ENCODE results near the gene ACVR2B.
A peak's percentile ranks its signal among the peaks of the same experiment; 100 is the strongest.

Gene ACVR2B

GRCh38 chr3:38458796-38459498 lies 5.3 kb downstream of the ACVR2B start:
- DNase-seq: peak; percentile 5 to 45

- DNase-seq: no peak
Measured at GRCh38 chr3:38459499-38460048, 5.9 kb downstream of the ACVR2B start.

- no peak for DNase-seq
Measured at GRCh38 chr3:38460377-38461270, 6.9 kb downstream of the ACVR2B start.

GRCh38 chr3:38465588-38466154 lies 12.0 kb downstream of the ACVR2B start:
- no peak for DNase-seq

GRCh38 chr3:38468765-38469164 lies 15.1 kb downstream of the ACVR2B start:
- no peak for DNase-seq

- no peak for DNase-seq
Measured at GRCh38 chr3:38469852-38470251, 16.2 kb downstream of the ACVR2B start.

GRCh38 chr3:38471260-38471857 lies 17.7 kb downstream of the ACVR2B start:
- no peak for DNase-seq

GRCh38 chr3:38472342-38472741 lies 18.7 kb downstream of the ACVR2B start:
- DNase-seq: no peak

GRCh38 chr3:38473229-38473628 lies 19.5 kb downstream of the ACVR2B start:
- DNase-seq: peak; percentile 44 to 54

- no peak for DNase-seq
Measured at GRCh38 chr3:38474928-38475605, 21.4 kb downstream of the ACVR2B start.

GRCh38 chr3:38475716-38476115 lies 22.0 kb downstream of the ACVR2B start:
- no peak for DNase-seq

GRCh38 chr3:38476157-38476756 lies 22.6 kb downstream of the ACVR2B start:
- DNase-seq: no peak

- no peak for DNase-seq
Measured at GRCh38 chr3:38477057-38477820, 23.5 kb downstream of the ACVR2B start.

GRCh38 chr3:38477839-38478450 lies 24.3 kb downstream of the ACVR2B start:
- DNase-seq: no peak

GRCh38 chr3:38478901-38479300 lies 25.2 kb downstream of the ACVR2B start:
- no peak for DNase-seq

- peak; percentile 36 to 46 for DNase-seq
Measured at GRCh38 chr3:38479431-38480092, 25.9 kb downstream of the ACVR2B start.

GRCh38 chr3:38480093-38480445 lies 26.4 kb downstream of the ACVR2B start:
- DNase-seq: no peak

GRCh38 chr3:38480930-38481329 lies 27.2 kb downstream of the ACVR2B start:
- no peak for DNase-seq

- no peak for DNase-seq
Measured at GRCh38 chr3:38482951-38483350, 29.3 kb downstream of the ACVR2B start.

- no peak for DNase-seq
Measured at GRCh38 chr3:38487323-38487722, 33.6 kb downstream of the ACVR2B start.
